GM12878 (cell line): Measurements from ENCODE around the gene ICE2. TPM values are rescaled to one million over a fixed set of nuclear protein-coding genes. Genes with fewer than 3 reads are reported as not detected.

Source experiments
- ATAC-seq: fragments of 200-7000 bp; cut with Tn5 transposase; 3 replicates; pipeline ENCODE4 v1.9.1; 2020; ENCODE audit warnings: mild to moderate bottlenecking, moderate library complexity
- BruUV-seq: library from RNA; stranded (reverse); fragments of 400-500 nt; replicated peaks from 2 replicates; lab custom pipeline; 2021; lab: Mats Ljungman, UMichigan
- CTCF ChIA-PET: fragments of 300-600 bp; sonication (Branson Sonifier 250); formaldehyde crosslinking; extraction: SDS; loops from one replicate; lab custom pipeline; 2021; ENCODE audit warnings: inconsistent platforms; lab: Yijun Ruan, JAX
- POLR2A ChIA-PET: fragments of 350-600 bp; formaldehyde crosslinking; extraction: SDS; loops from one replicate; lab custom pipeline; 2021; ENCODE audit warnings: inconsistent platforms; lab: Charles Lee
- RAD21 ChIA-PET: fragments of 300-600 bp; sonication (Branson Sonifier 250); formaldehyde crosslinking; loops from one replicate; lab custom pipeline; 2023; ENCODE audit warnings: antibody characterized with exemption; ENCODE audit not compliant: unreplicated experiment; lab: Charles Lee
- SMC1A ChIA-PET: fragments of 300-600 bp; sonication (Branson Sonifier 250); formaldehyde crosslinking; loops from one replicate; lab custom pipeline; 2023; ENCODE audit not compliant: unreplicated experiment, uncharacterized antibody; lab: Charles Lee
- DNase-seq: peaks from one replicate; pipeline ENCODE4 v3.0.0-alpha.2; 2011; ENCODE audit warnings: low read depth, low spot score
- FAIRE-seq: peaks from 3 replicates; lab custom pipeline; 2011; peaks lifted over from hg19 to GRCh38; lab: Jason Lieb, UNC
- H2AFZ ChIP-seq: 2 replicates; pipeline ENCODE4 v1.6.0; 2011; ENCODE audit warnings: low read depth, low read length, control low read depth; ENCODE audit not compliant: control insufficient read depth
- H3K27ac ChIP-seq: 2 replicates; pipeline ENCODE4 v1.5.1; 2011; ENCODE audit warnings: control low read depth; ENCODE audit not compliant: control insufficient read depth, insufficient read depth
- H3K27me3 ChIP-seq, 2 experiments: replicated peaks in 1 of 2; 2 replicates each; pipeline versions ENCODE4 v1.6.0 to v1.6.1; 2011; ENCODE audit warnings: low read length in 1 of 2; ENCODE audit not compliant: control insufficient read depth in 2 of 2, insufficient read depth in 2 of 2
- H3K36me3 ChIP-seq, 2 experiments: 2 replicates each; pipeline ENCODE4 v1.5.1; 2011; ENCODE audit warnings: low read length in 1 of 2; ENCODE audit not compliant: control insufficient read depth in 2 of 2, insufficient read depth in 2 of 2
- H3K4me1 ChIP-seq: 2 replicates; pipeline ENCODE4 v1.6.1; 2011; ENCODE audit warnings: mild to moderate bottlenecking, low read length, moderate library complexity, mixed read lengths; ENCODE audit not compliant: control insufficient read depth, insufficient read depth
- H3K4me2 ChIP-seq: 2 replicates; pipeline ENCODE4 v1.6.0; 2011; ENCODE audit warnings: control low read depth; ENCODE audit not compliant: control insufficient read depth, insufficient read depth
- H3K4me3 ChIP-seq: fragments of 200-600 bp; sonication (generic); 2 replicates; pipeline ENCODE4 v1.5.1; 2016
- H3K79me2 ChIP-seq: 2 replicates; pipeline ENCODE4 v1.6.0; 2011; ENCODE audit warnings: low read length; ENCODE audit not compliant: control insufficient read depth, insufficient read depth
- H3K9ac ChIP-seq: 2 replicates; pipeline ENCODE4 v1.8.0; 2011; ENCODE audit warnings: low read length, control low read depth, mixed read lengths; ENCODE audit not compliant: control insufficient read depth, insufficient read depth
- H3K9me3 ChIP-seq: replicated peaks from 3 replicates; pipeline ENCODE4 v1.5.1; 2011; ENCODE audit warnings: mild to moderate bottlenecking, low read length; ENCODE audit not compliant: control insufficient read depth, insufficient read depth
- H4K20me1 ChIP-seq: 2 replicates; pipeline ENCODE4 v1.6.0; 2011; ENCODE audit not compliant: control insufficient read depth, insufficient read depth
- ASH2L ChIP-seq: fragments of 300-600, 200-600 bp; sonication (generic); IDR thresholded peaks from 2 replicates; pipeline ENCODE4 v1.6.1; 2017; ENCODE audit warnings: low read depth, mild to moderate bottlenecking, borderline replicate concordance
- BHLHE40 ChIP-seq, 2 experiments: fragments of 450-650 bp in 1 of 2; IDR thresholded peaks; 2 replicates each; pipeline ENCODE4 v1.6.1; 2011 to 2017; ENCODE audit warnings: low read depth in 2 of 2, borderline replicate concordance in 1 of 2, improper control_type of control experiment in 1 of 2, low read length in 1 of 2, mild to moderate bottlenecking in 1 of 2
- CEBPZ ChIP-seq: fragments of 150-350 bp; IDR thresholded peaks from 2 replicates; pipeline ENCODE4 v1.6.1; 2016; ENCODE audit warnings: low read depth, low read length
- MTA2 ChIP-seq: fragments of 450-650 bp; IDR thresholded peaks from 2 replicates; pipeline ENCODE4 v1.6.1; 2016; ENCODE audit warnings: low read depth, mild to moderate bottlenecking, moderate library complexity
- TAF1 ChIP-seq: IDR thresholded peaks from 2 replicates; pipeline ENCODE4 v1.6.1; 2011; ENCODE audit warnings: mild to moderate bottlenecking, low read depth, low read length, borderline replicate concordance
- ZBTB11 ChIP-seq: fragments of 450-650 bp; formaldehyde crosslinking; IDR thresholded peaks from 2 replicates; pipeline ENCODE4 v1.5.0; 2022; ENCODE audit warnings: mild to moderate bottlenecking, missing genetic modification characterization
- ZNF207 ChIP-seq: fragments of 450-650 bp; IDR thresholded peaks from 2 replicates; pipeline ENCODE4 v1.6.1; 2014; ENCODE audit warnings: antibody characterized with exemption, mild to moderate bottlenecking, borderline replicate concordance
- WGBS: methylation state at CpG from one replicate; pipeline ENCODE4 v1.1.6; 2016; ENCODE audit warnings: low lambda C conversion rate; ENCODE audit not compliant: insufficient replicate concordance, insufficient coverage; ENCODE audit errors: missing lambda C conversion rate; 5-methylcytosine and 5-hydroxymethylcytosine counted together
- in situ Hi-C: fragments of 300-500 bp; cut with MboI; formaldehyde crosslinking; loops from 9 replicates; pipeline ENCODE4 v1.14.3; 2018; ENCODE audit warnings: mixed read lengths
- intact Hi-C: fragments of 100-400 bp; cut with micrococcal nuclease; formaldehyde crosslinking; loops from one replicate; pipeline ENCODE4 v1.14.2; 2022; ENCODE audit not compliant: unreplicated experiment
- polyA plus RNA-seq, 11 experiments: library from polyadenylated mRNA; depleted of rRNA in 4 of 11; unstranded in 6 of 11; stranded (reverse) in 5 of 11; fragments of >200 nt; fragmentation: Nextera tagmentation in 4 of 11; fragmentation: Illumina TruSeq in 1 of 11; extraction: Ambion mirVana in 4 of 11; extraction: Trizol in 1 of 11; gene quantifications; 1 replicate in 1 of 11; 2 replicates in 10 of 11; pipeline versions ENCODE4 v1.2.1 to v1.2.3, GENCODE V29; 2011 to 2016; ENCODE audit warnings: inconsistent platforms in 2 of 11, missing spikeins in 2 of 11, low read depth in 1 of 11
- total RNA-seq, 4 experiments: library from RNA; depleted of rRNA in 3 of 4; stranded (reverse); fragments of >200 nt in 3 of 4; fragmentation: Illumina TruSeq in 1 of 4; extraction: Trizol in 1 of 4; gene quantifications; 2 replicates each; pipeline versions ENCODE4 v1.2.1 to v1.2.3, GENCODE V29; 2013 to 2021
- TF ChIP-seq, protein P1 (sequence below): fragments of 450-650 bp; formaldehyde crosslinking; IDR thresholded peaks from 2 replicates; pipeline ENCODE4 v1.4.0; 2020; ENCODE audit warnings: mild to moderate bottlenecking, moderate library complexity

ICE2 gene
- total and polyA plus RNA-seq, 10 of the 15 experiments (the other 5 are each of a cell fraction or from before 2014, with no cell fraction given) = 14.2 to 62.0 (median 44.9) TPM

- TF ChIP-seq MTA2 (no peak), ASH2L (no peak), BHLHE40 (IDR thresholded peaks at IDR 0.05; ENCODE audit: borderline replicate concordance in 1 of 2, low read depth in 2 of 2, low read length in 1 of 2) (no peak), ZBTB11 (CRISPR knock-in tag) (no peak), CEBPZ (no peak), TAF1 (no peak), ZNF207 (no peak)
- TF ChIP-seq, protein P1, sequence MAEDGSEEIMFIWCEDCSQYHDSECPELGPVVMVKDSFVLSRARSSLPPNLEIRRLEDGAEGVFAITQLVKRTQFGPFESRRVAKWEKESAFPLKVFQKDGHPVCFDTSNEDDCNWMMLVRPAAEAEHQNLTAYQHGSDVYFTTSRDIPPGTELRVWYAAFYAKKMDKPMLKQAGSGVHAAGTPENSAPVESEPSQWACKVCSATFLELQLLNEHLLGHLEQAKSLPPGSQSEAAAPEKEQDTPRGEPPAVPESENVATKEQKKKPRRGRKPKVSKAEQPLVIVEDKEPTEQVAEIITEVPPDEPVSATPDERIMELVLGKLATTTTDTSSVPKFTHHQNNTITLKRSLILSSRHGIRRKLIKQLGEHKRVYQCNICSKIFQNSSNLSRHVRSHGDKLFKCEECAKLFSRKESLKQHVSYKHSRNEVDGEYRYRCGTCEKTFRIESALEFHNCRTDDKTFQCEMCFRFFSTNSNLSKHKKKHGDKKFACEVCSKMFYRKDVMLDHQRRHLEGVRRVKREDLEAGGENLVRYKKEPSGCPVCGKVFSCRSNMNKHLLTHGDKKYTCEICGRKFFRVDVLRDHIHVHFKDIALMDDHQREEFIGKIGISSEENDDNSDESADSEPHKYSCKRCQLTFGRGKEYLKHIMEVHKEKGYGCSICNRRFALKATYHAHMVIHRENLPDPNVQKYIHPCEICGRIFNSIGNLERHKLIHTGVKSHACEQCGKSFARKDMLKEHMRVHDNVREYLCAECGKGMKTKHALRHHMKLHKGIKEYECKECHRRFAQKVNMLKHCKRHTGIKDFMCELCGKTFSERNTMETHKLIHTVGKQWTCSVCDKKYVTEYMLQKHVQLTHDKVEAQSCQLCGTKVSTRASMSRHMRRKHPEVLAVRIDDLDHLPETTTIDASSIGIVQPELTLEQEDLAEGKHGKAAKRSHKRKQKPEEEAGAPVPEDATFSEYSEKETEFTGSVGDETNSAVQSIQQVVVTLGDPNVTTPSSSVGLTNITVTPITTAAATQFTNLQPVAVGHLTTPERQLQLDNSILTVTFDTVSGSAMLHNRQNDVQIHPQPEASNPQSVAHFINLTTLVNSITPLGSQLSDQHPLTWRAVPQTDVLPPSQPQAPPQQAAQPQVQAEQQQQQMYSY (CRISPR knock-in tag) = no peak
- intact Hi-C loops = no loop called here
- Histone ChIP-seq H3K27ac (no peak overlapping the region), H2AFZ (no peak overlapping the region), H3K4me2 (no peak overlapping the region), H3K27me3 (no peaks in the 10 kb centered on the region), H3K4me1 (peaks cover 16% of the 10 kb centered on the region), H3K36me3 (peaks cover 13 to 14% of the 10 kb centered on the region in 2 experiments), H4K20me1 (no peaks in the 10 kb centered on the region), H3K9me3 (no peaks in the 10 kb centered on the region), H3K79me2 (peaks cover 3% of the 10 kb centered on the region), H3K9ac (no peak overlapping the region), H3K4me3 (no peak overlapping the region)
- ChIA-PET RAD21 (interaction anchor here (1.3 to 3.1 kb wide), 7 partner anchors 9 to 386 kb away, joined by 3 to 43 read pairs (median 9); no protein-coding TSS in a partner anchor), CTCF (interaction anchor here (1.2 to 7.1 kb wide), 11 partner anchors 13 to 413 kb away, joined by 4 to 222 read pairs (median 30); no protein-coding TSS in a partner anchor), POLR2A (no interaction called here), SMC1A (interaction anchor here (1.6 to 4.2 kb wide), 13 partner anchors 9 to 397 kb away, joined by 4 to 71 read pairs (median 20); no protein-coding TSS in a partner anchor)
- WGBS = 100% methylated on average over 1 of the region's 1 CpG
- no peak for DNase-seq
- BruUV-seq = no TSS peak
- in situ Hi-C loops = loop anchor here (25.0 kb wide), 1 partner anchor 1318 kb away; no protein-coding TSS in a partner anchor
- no peak for FAIRE-seq
- ATAC-seq = no peak
Observed at GRCh38 chr15:60519218-60519617, 40.3 kb upstream of the ICE2 start.
